CD4-positive, alpha-beta T cell treated with Interleukin-1 beta for 1 hour (primary cell): Measurements from ENCODE around the gene FAM217A.

ENCODE experiments used
- DNase-seq, 2 donors: peaks; one replicate each; pipeline ENCODE4 v3.0.0-alpha.2; 2020 to 2022

The FAM217A gene

GRCh38 chr6:4021133-4021853, 57.6 kb downstream of the FAM217A start:
- peak; percentile 86 to 87 for DNase-seq

DNA sequence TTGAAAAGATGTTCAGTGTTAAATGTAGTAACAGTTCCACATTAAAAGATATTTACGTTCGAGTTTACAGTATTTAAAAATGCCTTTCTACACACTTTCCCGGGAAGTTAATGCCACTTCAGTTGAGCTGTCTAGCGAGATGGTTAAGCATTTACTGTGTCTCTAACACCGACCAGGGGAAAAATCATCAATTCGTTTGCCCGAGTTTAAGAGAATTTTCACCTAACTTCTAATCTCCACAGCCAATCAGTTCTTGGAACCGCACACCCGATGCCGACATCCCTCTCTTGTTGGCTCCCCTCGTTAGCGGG, 58.2 kb downstream of the FAM217A start:
- DNase-seq: no peak

- DNase-seq: no peak
Measured at GRCh38 chr6:4018924-4019236, 60.1 kb downstream of the FAM217A start.
